ENCODE results near the gene AGXT.

DNA sequence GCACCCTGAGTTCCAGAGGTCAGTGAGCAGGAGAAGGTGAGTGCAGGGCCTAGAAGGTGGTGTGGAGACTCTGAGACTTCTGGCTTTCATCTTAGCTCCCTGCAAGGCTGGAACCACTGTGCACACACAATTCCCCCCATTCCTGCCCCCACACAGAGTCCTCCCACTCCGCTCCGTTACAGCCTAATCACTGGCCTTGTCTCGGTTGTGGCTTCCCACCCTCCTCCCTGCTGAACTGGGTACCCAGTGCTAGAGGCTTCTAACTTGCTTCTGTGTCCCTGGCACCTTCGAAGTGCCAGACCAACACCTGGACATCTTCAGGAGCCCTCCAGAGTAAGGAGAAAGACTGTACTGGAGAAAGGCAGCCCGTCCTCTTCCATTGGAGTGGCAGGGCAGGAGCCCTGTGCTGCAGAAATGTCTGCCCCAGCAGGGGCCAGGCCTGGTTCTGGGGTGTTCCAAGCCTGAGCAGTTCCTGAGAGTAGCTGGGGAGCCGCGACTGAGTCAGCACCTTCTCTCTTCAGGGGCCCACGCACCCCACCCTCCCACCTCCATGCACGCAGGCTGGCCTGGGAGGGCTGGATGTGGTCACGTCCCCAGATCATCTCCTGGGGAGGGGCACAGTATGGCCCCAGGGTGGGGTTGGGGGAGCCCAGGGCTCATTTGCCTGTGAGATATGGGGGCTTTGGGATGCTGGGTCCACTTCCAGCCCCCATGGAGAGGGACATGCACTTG is 60.9 kb downstream of the AGXT start:
- TF ChIP-seq, protein P1, sequence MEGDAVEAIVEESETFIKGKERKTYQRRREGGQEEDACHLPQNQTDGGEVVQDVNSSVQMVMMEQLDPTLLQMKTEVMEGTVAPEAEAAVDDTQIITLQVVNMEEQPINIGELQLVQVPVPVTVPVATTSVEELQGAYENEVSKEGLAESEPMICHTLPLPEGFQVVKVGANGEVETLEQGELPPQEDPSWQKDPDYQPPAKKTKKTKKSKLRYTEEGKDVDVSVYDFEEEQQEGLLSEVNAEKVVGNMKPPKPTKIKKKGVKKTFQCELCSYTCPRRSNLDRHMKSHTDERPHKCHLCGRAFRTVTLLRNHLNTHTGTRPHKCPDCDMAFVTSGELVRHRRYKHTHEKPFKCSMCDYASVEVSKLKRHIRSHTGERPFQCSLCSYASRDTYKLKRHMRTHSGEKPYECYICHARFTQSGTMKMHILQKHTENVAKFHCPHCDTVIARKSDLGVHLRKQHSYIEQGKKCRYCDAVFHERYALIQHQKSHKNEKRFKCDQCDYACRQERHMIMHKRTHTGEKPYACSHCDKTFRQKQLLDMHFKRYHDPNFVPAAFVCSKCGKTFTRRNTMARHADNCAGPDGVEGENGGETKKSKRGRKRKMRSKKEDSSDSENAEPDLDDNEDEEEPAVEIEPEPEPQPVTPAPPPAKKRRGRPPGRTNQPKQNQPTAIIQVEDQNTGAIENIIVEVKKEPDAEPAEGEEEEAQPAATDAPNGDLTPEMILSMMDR (IDR thresholded peaks at IDR 0.05), result no peak
- no peak for TF ChIP-seq POLR2A (IDR thresholded peaks at IDR 0.05)

Data from esophagus squamous epithelium (tissue), 4 donors.